Activated T-helper 2 cell treated with anti-CD3 and anti-CD28 coated beads, Interferon-gamma antibody, Interleukin-2, Interleukin-4, amounts not matched to agents 10 μg/mL and 5 μg/mL and 100 μg/mL, durations not matched to agents 14 hours and 24 hours and 36 hours (primary cell): ENCODE measurements around the gene MCM9. TPM values are rescaled to one million over a fixed set of nuclear protein-coding genes. Genes with fewer than 3 reads are reported as not detected.
A peak's percentile ranks its signal among the peaks of the same experiment; 100 is the strongest.

Experiments used
- DNase-seq: peaks from one replicate; pipeline ENCODE4 v3.0.0; 2021; ENCODE audit warnings: low spot score
- H3K27ac Mint-ChIP-seq: one replicate; pipeline ENCODE4 v1.8.0; 2021; ENCODE audit warnings: mixed read lengths
- H3K27me3 Mint-ChIP-seq: one replicate; pipeline ENCODE4 v1.8.0; 2021; ENCODE audit warnings: low read depth, mixed read lengths
- H3K36me3 Mint-ChIP-seq: one replicate; pipeline ENCODE4 v1.8.0; 2021; ENCODE audit warnings: low read depth, mixed read lengths
- H3K4me1 Mint-ChIP-seq: one replicate; pipeline ENCODE4 v1.8.0; 2021; ENCODE audit warnings: low read depth, mixed read lengths
- H3K4me3 Mint-ChIP-seq: one replicate; pipeline ENCODE4 v1.8.0; 2021; ENCODE audit warnings: low read depth, mild to moderate bottlenecking, moderate library complexity, mixed read lengths
- H3K9me3 Mint-ChIP-seq: one replicate; pipeline ENCODE4 v1.8.0; 2021; ENCODE audit warnings: mixed read lengths
- intact Hi-C: fragments of 100-400 bp; cut with micrococcal nuclease; formaldehyde crosslinking; loops from one replicate; pipeline ENCODE4 v1.15.1; 2023
- total RNA-seq: library from RNA; stranded (reverse); gene quantifications from 2 replicates; pipeline ENCODE4 v1.2.3, GENCODE V29; 2022

The MCM9 gene
- total RNA-seq, 1 donor from 2014 or later = 18.6 TPM

GRCh38 chr6:118959903-118960302, 24.9 kb upstream of the MCM9 start:
- no peak overlapping the region for H3K4me3 Mint-ChIP-seq
- no peak for DNase-seq
- peaks cover 7% of the 10 kb centered on the region for H3K4me1 Mint-ChIP-seq
- no peaks in the 10 kb centered on the region for H3K27me3 Mint-ChIP-seq
- H3K9me3 Mint-ChIP-seq = no peaks in the 10 kb centered on the region
- intact Hi-C loops = no loop called here
- H3K27ac Mint-ChIP-seq = no peak overlapping the region
- H3K36me3 Mint-ChIP-seq = no peaks in the 10 kb centered on the region

GRCh38 chr6:118953391-118953790, 18.4 kb upstream of the MCM9 start:
- Mint-ChIP-seq H3K27me3 (peaks cover 3% of the 10 kb centered on the region), H3K4me1 (no peaks in the 10 kb centered on the region), H3K36me3 (no peaks in the 10 kb centered on the region), H3K9me3 (no peaks in the 10 kb centered on the region), H3K4me3 (no peak overlapping the region), H3K27ac (no peak overlapping the region)
- intact Hi-C loops = no loop called here
- no peak for DNase-seq

- intact Hi-C loops = no loop called here
- H3K27me3 Mint-ChIP-seq = peaks cover 3% of the 10 kb centered on the region
- H3K9me3 Mint-ChIP-seq = no peaks in the 10 kb centered on the region
- no peak overlapping the region for H3K27ac Mint-ChIP-seq
- DNase-seq = no peak
- no peaks in the 10 kb centered on the region for H3K4me1 Mint-ChIP-seq
- no peak overlapping the region for H3K4me3 Mint-ChIP-seq
- H3K36me3 Mint-ChIP-seq = no peaks in the 10 kb centered on the region
Observed at GRCh38 chr6:118952683-118953082, 17.7 kb upstream of the MCM9 start.

GRCh38 chr6:118945217-118945616, 10.3 kb upstream of the MCM9 start:
- Mint-ChIP-seq H3K27me3 (peaks cover 14% of the 10 kb centered on the region), H3K27ac (no peak overlapping the region), H3K36me3 (peaks cover 6% of the 10 kb centered on the region), H3K4me1 (no peaks in the 10 kb centered on the region), H3K9me3 (peaks cover 57% of the 10 kb centered on the region), H3K4me3 (no peak overlapping the region)
- DNase-seq = no peak
- intact Hi-C loops = no loop called here

- peaks cover 52% of the 10 kb centered on the region for H3K9me3 Mint-ChIP-seq
- no peak overlapping the region for H3K27ac Mint-ChIP-seq
- no peak for DNase-seq
- H3K4me1 Mint-ChIP-seq = peaks cover 6% of the 10 kb centered on the region
- H3K36me3 Mint-ChIP-seq = peaks cover 25% of the 10 kb centered on the region
- no peak overlapping the region for H3K4me3 Mint-ChIP-seq
- peaks cover 9% of the 10 kb centered on the region for H3K27me3 Mint-ChIP-seq
- intact Hi-C loops = no loop called here
Observed at GRCh38 chr6:118940770-118941169, 5.8 kb upstream of the MCM9 start.

- intact Hi-C loops = loop anchor here (5.0 to 10.0 kb wide), 2 partner anchors 405 to 523 kb away; partner anchors contain the start of gene MAN1A1
Observed at GRCh38 chr6:118939683-118940082, 4.7 kb upstream of the MCM9 start.

GRCh38 chr6:118935978-118936703, 1.2 kb upstream of the MCM9 start:
- Mint-ChIP-seq H3K4me1 (peaks cover 29% of the 10 kb centered on the region), H3K9me3 (peaks cover 18% of the 10 kb centered on the region), H3K4me3 (peak overlapping the region; percentile 89), H3K36me3 (peaks cover 33% of the 10 kb centered on the region), H3K27me3 (no peaks in the 10 kb centered on the region), H3K27ac (peak overlapping the region; percentile 86)
- intact Hi-C loops = loop anchor here (1.0 to 10.0 kb wide), 4 partner anchors 42 to 526 kb away; partner anchors contain the start of genes ASF1A, FAM184A and MAN1A1
- no peak for DNase-seq

More at GRCh38 chr6:118939683-118940082, 4.7 kb upstream of the MCM9 start:
- no peak overlapping the region for H3K4me3 Mint-ChIP-seq
- no peak overlapping the region for H3K27ac Mint-ChIP-seq
- no peak for DNase-seq
- H3K27me3 Mint-ChIP-seq = peaks cover 9% of the 10 kb centered on the region
- peaks cover 43% of the 10 kb centered on the region for H3K9me3 Mint-ChIP-seq
- H3K4me1 Mint-ChIP-seq = peaks cover 13% of the 10 kb centered on the region
- peaks cover 26% of the 10 kb centered on the region for H3K36me3 Mint-ChIP-seq

GRCh38 chr6:118935331-118935668, 341 bp upstream of the MCM9 start:
- H3K4me1 Mint-ChIP-seq = peaks cover 29% of the 10 kb centered on the region
- peaks cover 38% of the 10 kb centered on the region for H3K36me3 Mint-ChIP-seq
- DNase-seq = no peak
- intact Hi-C loops = loop anchor here (1.0 to 10.0 kb wide), 4 partner anchors 41 to 527 kb away; partner anchors contain the start of genes ASF1A, FAM184A and MAN1A1
- peak overlapping the region; percentile 89 for H3K4me3 Mint-ChIP-seq
- peak overlapping the region; percentile 86 for H3K27ac Mint-ChIP-seq
- no peaks in the 10 kb centered on the region for H3K27me3 Mint-ChIP-seq
- peaks cover 15% of the 10 kb centered on the region for H3K9me3 Mint-ChIP-seq

- Mint-ChIP-seq H3K4me1 (peaks cover 29% of the 10 kb centered on the region), H3K4me3 (peak overlapping the region; percentile 89), H3K9me3 (peaks cover 11% of the 10 kb centered on the region), H3K27me3 (no peaks in the 10 kb centered on the region), H3K36me3 (peaks cover 40% of the 10 kb centered on the region), H3K27ac (peak overlapping the region; percentile 84)
- intact Hi-C loops = loop anchor here (10.0 kb wide), 1 partner anchor 411 kb away; the partner anchor contains the start of gene MAN1A1
- DNase-seq = no peak
Observed at GRCh38 chr6:118933855-118934460, 1.0 kb downstream of the MCM9 start.

- no peak for DNase-seq
- H3K9me3 Mint-ChIP-seq = peaks cover 8% of the 10 kb centered on the region
- intact Hi-C loops = loop anchor here (10.0 kb wide), 1 partner anchor 412 kb away; the partner anchor contains the start of gene MAN1A1
- no peak overlapping the region for H3K4me3 Mint-ChIP-seq
- no peak overlapping the region for H3K27ac Mint-ChIP-seq
- peaks cover 32% of the 10 kb centered on the region for H3K4me1 Mint-ChIP-seq
- no peaks in the 10 kb centered on the region for H3K27me3 Mint-ChIP-seq
- peaks cover 38% of the 10 kb centered on the region for H3K36me3 Mint-ChIP-seq
Observed at GRCh38 chr6:118932421-118932820, 2.5 kb downstream of the MCM9 start.

- Mint-ChIP-seq H3K27me3 (no peaks in the 10 kb centered on the region), H3K36me3 (peaks cover 40% of the 10 kb centered on the region), H3K27ac (no peak overlapping the region), H3K4me1 (peaks cover 30% of the 10 kb centered on the region), H3K4me3 (no peak overlapping the region), H3K9me3 (peaks cover 6% of the 10 kb centered on the region)
- intact Hi-C loops = loop anchor here (10.0 kb wide), 1 partner anchor 413 kb away; the partner anchor contains the start of gene MAN1A1
- DNase-seq = no peak
Observed at GRCh38 chr6:118931436-118931835, 3.5 kb downstream of the MCM9 start.

GRCh38 chr6:118930680-118931079, 4.3 kb downstream of the MCM9 start:
- H3K4me1 Mint-ChIP-seq = peaks cover 28% of the 10 kb centered on the region
- DNase-seq = no peak
- H3K4me3 Mint-ChIP-seq = no peak overlapping the region
- H3K36me3 Mint-ChIP-seq = peaks cover 43% of the 10 kb centered on the region
- H3K9me3 Mint-ChIP-seq = peaks cover under 1% of the 10 kb centered on the region
- intact Hi-C loops = loop anchor here (10.0 kb wide), 1 partner anchor 414 kb away; the partner anchor contains the start of gene MAN1A1
- no peak overlapping the region for H3K27ac Mint-ChIP-seq
- no peaks in the 10 kb centered on the region for H3K27me3 Mint-ChIP-seq

- H3K4me1 Mint-ChIP-seq = peaks cover 10% of the 10 kb centered on the region
- peaks cover 71% of the 10 kb centered on the region for H3K36me3 Mint-ChIP-seq
- H3K27ac Mint-ChIP-seq = no peak overlapping the region
- no peak overlapping the region for H3K4me3 Mint-ChIP-seq
- no peaks in the 10 kb centered on the region for H3K9me3 Mint-ChIP-seq
- no peak for DNase-seq
- no peaks in the 10 kb centered on the region for H3K27me3 Mint-ChIP-seq
- intact Hi-C loops = loop anchor here (2.0 kb wide), 1 partner anchor 14 kb away; no protein-coding TSS in a partner anchor
Observed at GRCh38 chr6:118923035-118923434, 11.9 kb downstream of the MCM9 start.
